ENCODE measurements around the gene OOSP3. TPM values are rescaled to one million over a fixed set of nuclear protein-coding genes. Genes with fewer than 3 reads are reported as not detected.

OOSP3 gene
- total RNA-seq, 2 experiments from 2014 or later: not detected

GRCh38 chr11:59857439-59858434, 20.8 kb upstream of the OOSP3 start:
- DNase-seq: peak; percentile 18
- peaks cover 2% of the 10 kb centered on the region for H3K36me3 Mint-ChIP-seq (ENCODE audit: low read depth)
- H3K27me3 Mint-ChIP-seq: peaks cover 16% of the 10 kb centered on the region
- no peaks in the 10 kb centered on the region for H3K9me3 Mint-ChIP-seq
- peak overlapping the region; percentile 82 for H3K27ac Mint-ChIP-seq
- no peak overlapping the region for H3K4me3 Mint-ChIP-seq
- CTCF ChIA-PET: no interaction called here
- H3K4me1 Mint-ChIP-seq: peaks cover 22% of the 10 kb centered on the region
- POLR2A ChIA-PET: no interaction called here

GRCh38 chr11:59859673-59860072, 18.9 kb upstream of the OOSP3 start:
- Mint-ChIP-seq H3K27me3 (peaks cover 14% of the 10 kb centered on the region), H3K4me3 (no peak overlapping the region), H3K36me3 (ENCODE audit: low read depth) (peaks cover 2% of the 10 kb centered on the region), H3K4me1 (peaks cover 22% of the 10 kb centered on the region), H3K9me3 (no peaks in the 10 kb centered on the region), H3K27ac (no peak overlapping the region)
- CTCF ChIA-PET: no interaction called here
- POLR2A ChIA-PET: no interaction called here
- no peak for DNase-seq

- Mint-ChIP-seq H3K27ac (no peak overlapping the region), H3K9me3 (no peaks in the 10 kb centered on the region), H3K4me1 (peaks cover 19% of the 10 kb centered on the region), H3K4me3 (no peak overlapping the region), H3K27me3 (peaks cover 14% of the 10 kb centered on the region), H3K36me3 (ENCODE audit: low read depth) (peaks cover 2% of the 10 kb centered on the region)
- ChIA-PET POLR2A (no interaction called here), CTCF (interaction anchor here (1.2 to 1.3 kb wide), 2 partner anchors 10 to 16 kb away, joined by 4 read pairs; no protein-coding TSS in a partner anchor)
- no peak for DNase-seq
These were observed 16.3 kb upstream of the OOSP3 start for GRCh38 chr11:59862252-59862651.

- no peak overlapping the region for H3K4me3 Mint-ChIP-seq
- CTCF ChIA-PET: no interaction called here
- H3K4me1 Mint-ChIP-seq: no peaks in the 10 kb centered on the region
- no peak for DNase-seq
- no peaks in the 10 kb centered on the region for H3K9me3 Mint-ChIP-seq
- H3K36me3 Mint-ChIP-seq (ENCODE audit: low read depth): no peaks in the 10 kb centered on the region
- no peak overlapping the region for H3K27ac Mint-ChIP-seq
- H3K27me3 Mint-ChIP-seq: peaks cover 20% of the 10 kb centered on the region
- POLR2A ChIA-PET: no interaction called here
These were observed 13.6 kb upstream of the OOSP3 start for GRCh38 chr11:59865031-59865430.

GRCh38 chr11:59866397-59866796, 12.2 kb upstream of the OOSP3 start, which contains the start of gene TCN1:
TSS of gene TCN1 (minus strand) at chr11:59866487. CDS start at chr11:59866470, 17 bp downstream.
- Mint-ChIP-seq H3K36me3 (ENCODE audit: low read depth) (no peaks in the 10 kb centered on the region), H3K27me3 (peaks cover 20% of the 10 kb centered on the region), H3K4me3 (no peak within 1 kb of the TSS), H3K27ac (no peak within 1 kb of the TSS), H3K4me1 (no peaks in the 10 kb centered on the region), H3K9me3 (no peaks in the 10 kb centered on the region)
- POLR2A ChIA-PET: no interaction called here
- no peak for DNase-seq
- CTCF ChIA-PET: interaction anchor here (0.5 to 0.6 kb wide), 2 partner anchors 137 to 1291 kb away, joined by 3 to 4 read pairs; partner anchors contain the start of gene LPXN

- DNase-seq: no peak
- H3K27me3 Mint-ChIP-seq: peaks cover 20% of the 10 kb centered on the region
- H3K9me3 Mint-ChIP-seq: no peaks in the 10 kb centered on the region
- no peaks in the 10 kb centered on the region for H3K36me3 Mint-ChIP-seq (ENCODE audit: low read depth)
- ChIA-PET POLR2A (no interaction called here), CTCF (interaction anchor here (0.5 to 0.6 kb wide), 2 partner anchors 137 to 1291 kb away, joined by 3 to 4 read pairs; partner anchors contain the start of gene LPXN)
- no peak overlapping the region for H3K4me3 Mint-ChIP-seq
- no peaks in the 10 kb centered on the region for H3K4me1 Mint-ChIP-seq
- no peak overlapping the region for H3K27ac Mint-ChIP-seq
These were observed 11.7 kb upstream of the OOSP3 start for GRCh38 chr11:59866836-59867235.

- POLR2A ChIA-PET: no interaction called here
- no peaks in the 10 kb centered on the region for H3K4me1 Mint-ChIP-seq
- no peak overlapping the region for H3K4me3 Mint-ChIP-seq
- H3K27me3 Mint-ChIP-seq: peaks cover 20% of the 10 kb centered on the region
- no peak for DNase-seq
- no peak overlapping the region for H3K27ac Mint-ChIP-seq
- CTCF ChIA-PET: no interaction called here
- H3K9me3 Mint-ChIP-seq: no peaks in the 10 kb centered on the region
- no peaks in the 10 kb centered on the region for H3K36me3 Mint-ChIP-seq (ENCODE audit: low read depth)
These were observed 10.6 kb upstream of the OOSP3 start for GRCh38 chr11:59867946-59868345.

- CTCF ChIA-PET: interaction anchor here (1.2 to 1.3 kb wide), 2 partner anchors 11 to 15 kb away, joined by 3 to 4 read pairs; no protein-coding TSS in a partner anchor
These were observed 6.5 kb upstream of the OOSP3 start for GRCh38 chr11:59872076-59872475.

GRCh38 chr11:59875856-59876519, 2.6 kb upstream of the OOSP3 start:
- CTCF ChIA-PET: no interaction called here

More at GRCh38 chr11:59872076-59872475, 6.5 kb upstream of the OOSP3 start:
- Mint-ChIP-seq H3K4me3 (no peak overlapping the region), H3K9me3 (no peaks in the 10 kb centered on the region), H3K27ac (no peak overlapping the region), H3K36me3 (ENCODE audit: low read depth) (no peaks in the 10 kb centered on the region), H3K4me1 (no peaks in the 10 kb centered on the region), H3K27me3 (peaks cover 16% of the 10 kb centered on the region)
- POLR2A ChIA-PET: no interaction called here
- no peak for DNase-seq

GRCh38 chr11:59877325-59877724, 1.3 kb upstream of the OOSP3 start:
- POLR2A ChIA-PET: no interaction called here
- Mint-ChIP-seq H3K4me3 (no peak overlapping the region), H3K27ac (no peak overlapping the region), H3K4me1 (no peaks in the 10 kb centered on the region), H3K36me3 (ENCODE audit: low read depth) (no peaks in the 10 kb centered on the region), H3K9me3 (no peaks in the 10 kb centered on the region), H3K27me3 (peaks cover 13% of the 10 kb centered on the region)
- CTCF ChIA-PET: no interaction called here
- no peak for DNase-seq

More at GRCh38 chr11:59875856-59876519, 2.6 kb upstream of the OOSP3 start:
- no peak for DNase-seq
- Mint-ChIP-seq H3K36me3 (ENCODE audit: low read depth) (no peaks in the 10 kb centered on the region), H3K4me3 (no peak overlapping the region), H3K9me3 (no peaks in the 10 kb centered on the region), H3K27ac (no peak overlapping the region), H3K4me1 (no peaks in the 10 kb centered on the region), H3K27me3 (peaks cover 13% of the 10 kb centered on the region)
- POLR2A ChIA-PET: no interaction called here

GRCh38 chr11:59877784-59878183, 798 bp upstream of the OOSP3 start:
- Mint-ChIP-seq H3K4me1 (no peaks in the 10 kb centered on the region), H3K9me3 (no peaks in the 10 kb centered on the region), H3K36me3 (ENCODE audit: low read depth) (no peaks in the 10 kb centered on the region), H3K27me3 (peaks cover 15% of the 10 kb centered on the region), H3K27ac (no peak overlapping the region), H3K4me3 (no peak overlapping the region)
- CTCF ChIA-PET: no interaction called here
- DNase-seq: no peak
- POLR2A ChIA-PET: no interaction called here

GRCh38 chr11:59879567-59879966, 985 bp downstream of the OOSP3 start:
- ChIA-PET CTCF (interaction anchor here (0.6 to 1.6 kb wide), 3 partner anchors 13 to 562 kb away, joined by 3 to 6 read pairs (median 3); partner anchors contain the start of gene CBLIF), POLR2A (no interaction called here)
- no peak overlapping the region for H3K4me3 Mint-ChIP-seq
- H3K27me3 Mint-ChIP-seq: peaks cover 14% of the 10 kb centered on the region
- H3K9me3 Mint-ChIP-seq: no peaks in the 10 kb centered on the region
- no peaks in the 10 kb centered on the region for H3K4me1 Mint-ChIP-seq
- H3K27ac Mint-ChIP-seq: no peak overlapping the region
- no peaks in the 10 kb centered on the region for H3K36me3 Mint-ChIP-seq (ENCODE audit: low read depth)
- DNase-seq: no peak

GRCh38 chr11:59883597-59883996, 5.0 kb downstream of the OOSP3 start:
- H3K27me3 Mint-ChIP-seq: peaks cover 14% of the 10 kb centered on the region
- peaks cover 6% of the 10 kb centered on the region for H3K9me3 Mint-ChIP-seq
- H3K4me3 Mint-ChIP-seq: no peak overlapping the region
- no peak for DNase-seq
- no peaks in the 10 kb centered on the region for H3K4me1 Mint-ChIP-seq
- H3K27ac Mint-ChIP-seq: no peak overlapping the region
- POLR2A ChIA-PET: no interaction called here
- CTCF ChIA-PET: interaction anchor here (1.2 kb wide), 1 partner anchor 39 kb away, joined by 3 read pairs; the partner anchor contains the start of gene CBLIF
- H3K36me3 Mint-ChIP-seq (ENCODE audit: low read depth): no peaks in the 10 kb centered on the region

Measured in activated CD4-positive, alpha-beta T cell treated with anti-CD3 and anti-CD28 coated beads, Interleukin-2, amount 10 ng/mL, durations not matched to agents 7 days and 5 days (primary cell).